Activated T-cell treated with anti-CD3 and anti-CD28 coated beads, Interleukin-2, amount 50 U/mL, for 1 hour (primary cell): ENCODE measurements around the gene HMGB1.
"Not testable (repeated sequence)": the region's sequence is repeated elsewhere in the genome, so short reads cannot be mapped to it uniquely, and the experiment has no call there.

ENCODE experiments used
- DNase-seq: peaks from one replicate; pipeline ENCODE4 v3.0.0-alpha.2; 2020

HMGB1 gene

GRCh38 chr13:30465343-30465592 is 468 bp downstream of the HMGB1 start:
- DNase-seq = no peak

DNA sequence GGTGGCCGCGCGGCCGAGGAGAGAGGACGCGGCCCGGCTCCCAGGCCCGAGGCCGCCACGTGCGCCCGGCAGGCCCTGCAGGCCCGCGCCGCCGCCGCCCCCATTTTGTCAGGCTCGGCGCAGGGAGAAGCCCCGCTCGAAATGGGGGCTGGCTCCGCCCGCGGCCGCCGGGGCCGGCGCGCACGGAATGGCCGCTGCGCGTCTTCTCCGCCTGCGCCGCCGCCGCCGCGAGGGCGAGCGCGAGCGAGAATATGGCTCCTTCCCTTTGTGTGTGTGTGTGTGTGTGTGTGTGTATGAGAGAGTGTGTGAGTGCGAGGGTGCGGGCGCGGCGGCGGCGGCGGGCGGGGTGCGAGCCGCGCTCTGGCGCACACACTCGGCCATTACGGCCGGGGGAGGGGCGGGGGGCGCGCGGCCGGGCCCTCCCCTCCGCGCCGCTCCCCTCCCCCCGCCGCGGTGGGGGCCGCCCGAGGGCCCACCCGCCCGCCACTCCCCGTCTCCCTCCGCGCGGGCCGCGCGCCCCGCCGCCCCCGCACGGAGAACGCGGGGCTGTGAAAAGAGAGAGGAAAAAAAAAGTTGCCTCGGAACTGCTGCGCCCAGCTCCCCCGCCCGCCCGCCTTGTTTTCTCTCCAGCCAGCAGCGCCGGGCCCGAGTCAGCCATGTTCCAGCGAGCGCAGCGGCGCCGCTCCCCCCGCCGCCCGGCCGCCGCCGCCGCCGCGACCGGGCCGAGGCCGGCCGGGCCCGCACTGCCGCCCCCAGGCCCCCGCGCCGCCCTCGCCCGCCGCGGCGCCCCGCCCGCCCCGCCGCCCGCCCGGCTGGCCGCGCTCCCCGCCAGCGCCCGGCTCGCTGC is 1.0 kb downstream of the HMGB1 start:
- DNase-seq = peak; percentile 80

DNA sequence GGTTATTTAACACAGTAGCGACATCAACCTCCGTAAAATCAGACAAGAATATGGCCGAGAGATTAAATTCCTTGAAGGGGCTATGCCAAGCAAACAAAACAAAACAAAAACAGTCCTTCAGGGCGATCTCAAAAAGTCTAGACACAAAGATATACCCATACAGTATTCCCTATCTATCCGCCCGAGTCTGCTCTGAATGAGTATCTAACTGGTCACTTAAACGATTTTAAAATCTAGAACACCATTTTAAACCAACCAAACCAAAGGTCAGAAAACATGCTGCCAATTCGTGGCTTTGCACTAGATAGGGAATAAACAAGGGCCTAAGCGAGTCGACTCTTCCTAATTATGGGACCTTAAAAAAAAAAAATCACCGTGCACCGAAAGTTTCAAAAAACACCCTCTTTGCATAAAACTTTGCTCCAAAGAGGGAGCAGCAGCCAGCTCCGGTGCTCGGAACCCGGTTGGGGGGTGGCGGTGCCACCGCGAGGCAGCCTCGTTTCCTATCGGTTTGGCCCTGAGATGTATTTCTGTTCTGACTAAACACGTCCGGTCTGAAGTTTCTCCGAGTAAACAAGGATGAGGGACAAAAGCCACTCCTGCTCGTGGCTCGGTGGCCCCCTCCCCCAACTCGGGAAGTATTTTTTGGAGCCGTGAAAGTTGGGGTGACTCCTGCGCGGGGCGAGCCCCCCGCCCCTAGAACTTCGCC is 1.8 kb downstream of the HMGB1 start:
- DNase-seq = peak; percentile 73

DNA sequence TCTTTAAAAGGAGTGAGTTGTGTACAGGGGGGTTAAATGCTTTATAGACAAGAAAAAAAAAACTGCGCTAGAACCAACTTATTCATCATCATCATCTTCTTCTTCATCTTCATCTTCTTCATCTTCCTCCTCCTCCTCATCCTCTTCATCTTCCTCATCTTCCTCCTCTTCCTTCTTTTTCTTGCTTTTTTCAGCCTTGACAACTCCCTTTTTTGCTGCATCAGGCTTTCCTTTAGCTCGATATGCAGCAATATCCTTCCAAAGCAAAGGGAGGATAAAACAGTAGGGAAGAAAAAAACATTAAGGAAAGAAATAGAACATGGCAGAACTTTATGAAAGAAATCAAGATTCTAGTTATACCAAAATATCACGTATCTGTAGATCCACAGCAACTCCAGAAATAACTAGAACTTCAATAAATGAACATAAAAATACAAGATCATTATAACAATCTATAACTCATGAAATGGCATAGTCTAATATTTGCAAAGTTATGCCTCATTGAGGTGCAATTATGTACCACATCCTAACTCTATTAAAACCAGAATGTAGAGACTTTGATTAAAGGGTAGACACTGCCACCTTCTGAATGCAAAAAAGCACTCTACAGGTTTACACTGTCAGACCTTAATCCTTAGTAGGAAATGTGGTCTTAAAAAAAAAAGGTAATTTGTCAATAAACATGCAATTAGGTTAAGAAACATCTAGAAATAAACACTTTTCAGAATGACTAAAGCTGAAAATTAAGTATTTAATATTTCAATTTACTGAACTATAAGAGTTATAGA is 4.3 kb downstream of the HMGB1 start:
- not testable (repeated sequence) for DNase-seq

DNA sequence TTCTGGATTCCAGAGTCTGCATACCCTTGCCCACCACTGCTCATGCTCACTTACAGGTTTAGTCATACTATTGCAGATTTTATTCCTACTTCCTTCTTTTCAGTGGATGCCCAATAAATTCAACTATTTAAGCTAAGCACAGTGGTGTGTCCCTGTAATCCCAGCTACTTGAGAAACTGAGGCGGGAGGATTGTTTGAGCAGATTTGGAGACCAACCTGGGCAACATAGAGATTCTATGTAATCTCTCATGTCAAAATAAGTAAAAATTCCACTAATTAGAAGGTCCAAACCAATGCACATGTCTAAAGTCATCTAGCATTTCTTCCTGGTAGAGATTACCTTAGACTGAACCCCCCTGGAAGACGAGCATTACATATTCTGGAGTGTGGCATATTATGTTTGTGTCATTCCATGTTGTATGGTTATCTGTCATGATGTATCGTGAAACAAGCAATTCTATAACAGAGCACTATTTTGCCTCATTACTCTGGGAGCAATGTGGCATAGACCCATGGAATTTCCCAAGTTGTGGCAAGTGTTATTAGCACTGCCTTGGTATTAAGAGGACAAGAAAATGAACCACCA is 8.3 kb downstream of the HMGB1 start:
- DNase-seq = no peak

DNA sequence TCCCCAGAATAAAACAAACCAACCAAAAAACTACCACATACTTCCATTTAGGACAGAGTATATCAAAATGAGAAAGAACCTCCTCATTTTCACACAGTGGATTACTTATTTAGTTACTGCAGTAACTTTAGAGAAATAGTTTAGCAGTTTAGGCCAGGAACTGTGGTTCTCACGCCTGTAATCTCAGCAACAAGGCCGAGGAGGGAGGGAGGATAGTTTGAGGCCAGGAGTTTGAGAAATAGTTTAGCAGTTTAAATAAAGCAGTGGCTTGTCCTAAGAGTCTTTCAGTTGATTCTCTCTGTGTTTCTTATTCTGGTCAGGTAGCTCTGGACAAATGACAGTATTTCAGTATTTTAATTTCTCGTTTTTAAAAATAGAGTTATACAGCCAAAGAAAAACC is 9.4 kb downstream of the HMGB1 start:
- DNase-seq = no peak

DNA sequence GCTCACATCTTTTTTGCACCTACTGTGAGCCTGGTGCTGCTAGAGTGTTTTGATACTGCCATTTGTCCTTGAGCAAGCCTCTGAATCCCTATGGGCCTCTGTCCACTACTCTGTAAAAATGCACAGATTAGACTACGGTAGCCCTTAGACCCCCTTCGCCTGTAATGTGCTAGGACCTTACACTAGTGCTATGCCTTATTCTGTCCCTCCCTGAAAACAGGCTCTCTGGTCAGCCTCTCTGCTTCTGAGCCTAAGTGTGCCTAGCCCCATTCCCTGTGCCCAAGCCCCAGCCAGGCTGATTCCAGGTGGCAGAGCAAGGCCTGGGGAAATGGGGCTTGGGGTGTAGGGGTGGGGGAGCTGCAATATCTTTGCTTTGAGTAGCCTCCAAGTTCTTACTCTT is 10.7 kb downstream of the HMGB1 start:
- no peak for DNase-seq

GRCh38 chr13:30453727-30454126 is 12.0 kb downstream of the HMGB1 start:
- no peak for DNase-seq

- DNase-seq = not testable (repeated sequence)
Measured at GRCh38 chr13:30451476-30451875, 14.3 kb downstream of the HMGB1 start.

GRCh38 chr13:30450066-30450465 is 15.7 kb downstream of the HMGB1 start:
- DNase-seq = no peak

GRCh38 chr13:30448441-30448840 is 17.3 kb downstream of the HMGB1 start:
- DNase-seq = no peak

DNA sequence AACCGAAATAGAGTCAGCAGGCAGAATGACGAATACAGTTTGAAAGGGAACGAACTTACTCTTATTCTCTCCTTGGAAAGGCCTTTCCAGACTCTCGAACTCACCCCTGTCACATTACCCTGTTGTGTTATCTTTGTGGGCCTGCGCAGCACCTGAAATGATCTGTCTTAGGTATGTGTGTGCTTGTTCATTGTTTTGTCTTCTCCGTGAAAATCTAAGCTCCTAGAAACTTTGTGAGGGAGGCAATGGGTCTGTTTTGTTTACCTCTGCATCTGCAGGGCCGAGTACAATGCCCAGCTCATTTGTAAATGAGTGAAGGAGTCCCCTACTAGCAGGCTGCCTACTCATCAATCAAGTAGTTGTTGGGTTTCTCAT is 19.6 kb downstream of the HMGB1 start:
- DNase-seq = no peak

- DNase-seq = no peak
Measured at GRCh38 chr13:30443957-30444404, 21.8 kb downstream of the HMGB1 start.

GRCh38 chr13:30443491-30443890 is 22.2 kb downstream of the HMGB1 start:
- not testable (repeated sequence) for DNase-seq

DNA sequence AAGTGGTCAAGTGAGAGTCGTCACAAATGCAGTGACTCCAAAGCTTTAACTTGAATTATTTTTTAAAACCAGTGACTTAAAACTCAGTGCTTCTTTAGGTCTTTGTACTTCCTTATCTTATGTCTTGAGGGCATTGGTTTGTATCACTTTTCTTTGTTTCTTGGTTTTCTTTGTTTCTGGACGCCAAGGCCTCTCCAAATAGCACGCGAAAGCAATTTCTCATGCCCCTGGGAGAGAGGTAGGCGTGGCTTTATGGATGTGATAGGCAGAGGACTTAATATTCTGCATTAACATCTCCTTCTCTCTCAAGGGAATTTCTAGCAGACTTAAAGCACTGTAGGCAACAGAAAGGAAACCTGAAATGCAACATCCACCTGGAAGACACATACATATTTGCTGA is 22.8 kb downstream of the HMGB1 start:
- DNase-seq = no peak

DNA sequence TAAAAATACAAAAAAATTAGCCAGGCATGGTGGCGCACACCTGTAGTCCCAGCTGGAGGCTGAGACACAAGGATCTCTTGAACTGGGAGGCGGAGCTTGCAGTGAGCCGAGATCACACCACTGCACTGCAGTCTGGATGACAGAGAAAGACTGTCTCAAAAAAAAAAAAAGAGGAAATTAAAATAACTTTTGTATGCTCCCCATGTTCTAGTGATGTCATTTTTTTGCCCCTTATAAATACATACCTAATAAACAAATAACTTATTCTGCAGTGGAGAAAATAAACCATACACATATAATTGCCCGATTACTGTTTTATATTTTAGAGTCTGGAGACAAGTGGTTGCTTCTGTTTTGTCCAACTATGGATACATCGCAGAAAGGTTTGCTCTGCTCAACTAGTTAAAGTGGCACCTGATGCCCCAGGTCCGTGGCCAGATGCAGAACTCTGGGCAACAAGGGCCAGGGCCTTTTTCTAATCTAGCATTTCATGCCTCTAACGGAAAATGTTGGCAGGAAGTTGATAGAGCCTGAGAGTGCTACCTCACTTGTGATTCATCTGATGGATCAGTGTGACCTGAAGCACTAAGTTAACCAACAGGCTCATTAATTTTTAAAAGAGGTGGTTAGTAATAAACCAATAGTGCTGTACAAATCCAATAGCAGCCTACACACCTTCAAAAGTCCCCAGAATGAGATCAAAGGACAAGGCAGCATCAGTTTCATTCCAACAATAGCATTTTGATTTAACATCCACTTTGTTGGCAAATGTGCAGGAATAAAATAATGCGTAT is 24.6 kb downstream of the HMGB1 start:
- no peak for DNase-seq

GRCh38 chr13:30438286-30438685 is 27.4 kb downstream of the HMGB1 start:
- no peak for DNase-seq

DNA sequence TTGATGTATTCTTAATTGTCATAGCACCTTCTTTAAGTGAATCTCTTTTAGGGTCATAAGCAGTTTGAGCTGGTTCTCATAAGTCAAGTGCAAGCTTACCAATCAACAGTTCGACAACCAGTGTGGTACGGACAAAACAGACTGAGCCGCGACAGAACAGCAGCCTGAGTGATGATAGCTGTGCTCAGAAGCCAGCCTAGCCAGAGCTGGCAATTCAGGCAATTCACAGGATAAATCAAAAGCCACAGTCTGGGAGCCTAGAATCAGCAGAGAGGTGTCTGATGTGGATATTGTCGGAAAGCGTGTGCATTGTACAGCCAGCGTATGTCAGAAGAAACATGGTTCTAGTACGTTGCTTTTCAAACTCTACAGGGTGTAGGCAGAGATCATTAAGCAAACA is 28.6 kb downstream of the HMGB1 start:
- DNase-seq = no peak

GRCh38 chr13:30435911-30436451 is 29.8 kb downstream of the HMGB1 start:
- no peak for DNase-seq

DNA sequence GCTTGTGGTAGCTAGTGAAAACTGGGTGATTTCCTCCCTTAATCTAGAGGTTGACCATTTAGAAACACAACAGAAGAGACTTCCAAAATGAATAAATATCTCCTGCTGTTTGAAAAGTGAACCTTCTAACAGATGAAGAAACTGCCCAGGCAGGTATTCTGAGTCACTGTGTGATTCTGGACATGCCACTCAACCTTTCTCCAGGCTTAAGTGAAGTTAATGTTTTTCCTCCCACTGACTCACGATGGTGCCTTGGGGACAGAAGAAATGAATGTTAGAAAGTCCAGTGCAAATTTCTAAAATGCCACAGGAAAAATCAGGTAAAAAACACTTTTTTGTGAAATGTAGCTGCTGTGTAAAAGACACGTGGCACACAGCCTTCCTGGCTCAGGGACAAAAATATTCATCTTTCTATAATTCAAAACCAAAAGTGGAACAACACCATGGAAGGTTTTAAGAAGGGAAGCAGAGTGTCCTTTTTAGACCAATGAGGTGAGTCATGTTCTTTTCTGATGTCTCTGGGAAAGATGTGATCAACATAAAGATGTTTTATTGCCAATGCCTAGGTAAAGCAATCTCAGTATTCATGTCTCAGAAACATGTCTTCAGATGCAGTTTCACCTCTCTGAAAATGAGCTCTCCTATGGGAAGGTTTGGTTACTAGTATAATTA is 34.3 kb downstream of the HMGB1 start:
- no peak for DNase-seq
